Activated CD4-positive, alpha-beta memory T cell treated with anti-CD3 and anti-CD28 coated beads for 36 hours (primary cell): Measurements from ENCODE around the gene TLR2. TPM values are rescaled to one million over a fixed set of nuclear protein-coding genes. Genes with fewer than 3 reads are reported as not detected.

Experiments
- CTCF ChIA-PET: fragments of 350-600 bp; sonication (Branson Sonifier 250); formaldehyde crosslinking; loops from one replicate; lab custom pipeline; 2021; ENCODE audit warnings: antibody characterized with exemption, inconsistent platforms; lab: Charles Lee
- POLR2A ChIA-PET: fragments of 350-600 bp; sonication (Branson Sonifier 250); formaldehyde crosslinking; loops from one replicate; lab custom pipeline; 2021; ENCODE audit warnings: antibody characterized with exemption; lab: Charles Lee
- DNase-seq: peaks from one replicate; pipeline ENCODE4 v3.0.0-alpha.2; 2020
- H3K27ac Mint-ChIP-seq: one replicate; pipeline ENCODE4 v1.8.0; 2021; ENCODE audit warnings: mixed read lengths
- H3K27me3 Mint-ChIP-seq: one replicate; pipeline ENCODE4 v1.8.0; 2021; ENCODE audit warnings: mixed read lengths
- H3K36me3 Mint-ChIP-seq: one replicate; pipeline ENCODE4 v1.8.0; 2021; ENCODE audit warnings: mixed read lengths
- H3K4me1 Mint-ChIP-seq: one replicate; pipeline ENCODE4 v1.8.0; 2021; ENCODE audit warnings: low read depth, mixed read lengths
- H3K4me3 Mint-ChIP-seq: one replicate; pipeline ENCODE4 v1.8.0; 2021; ENCODE audit warnings: mild to moderate bottlenecking, mixed read lengths
- H3K9me3 Mint-ChIP-seq: one replicate; pipeline ENCODE4 v1.8.0; 2021; ENCODE audit warnings: mixed read lengths
- intact Hi-C: fragments of 100-400 bp; cut with micrococcal nuclease; formaldehyde crosslinking; loops from one replicate; pipeline ENCODE4 v1.15.1; 2023
- total RNA-seq, 2 experiments: library from RNA; stranded (reverse); gene quantifications; one replicate each; pipeline ENCODE4 v1.2.3, GENCODE V29; 2021

TLR2 gene
- 1 to 10 TPM; 1.3 to 1.6 TPM for total RNA-seq

GRCh38 chr4:153684182-153684970 is at the start of gene TLR2:
TSS of gene TLR2 (plus strand) at chr4:153684280. CDS start at chr4:153702908, 18,628 bp downstream.
- intact Hi-C loops, result loop anchor here (2.0 kb wide), 1 partner anchor 34 kb away; no protein-coding TSS in a partner anchor
- Mint-ChIP-seq H3K4me1 (peaks cover 11% of the 10 kb centered on the region), H3K9me3 (peaks cover 15% of the 10 kb centered on the region), H3K27ac (no peak within 1 kb of the TSS), H3K27me3 (peaks cover 26% of the 10 kb centered on the region), H3K4me3 (peak within 1 kb of the TSS; percentile 70), H3K36me3 (peaks cover 15% of the 10 kb centered on the region)
- DNase-seq, result peak; percentile 77
- POLR2A ChIA-PET, result no interaction called here
- CTCF ChIA-PET, result interaction anchor here (0.7 to 2.6 kb wide), 3 partner anchors 22 to 66 kb away, joined by 3 to 12 read pairs (median 3); no protein-coding TSS in a partner anchor

- no peak for DNase-seq
- H3K27ac Mint-ChIP-seq, result no peak overlapping the region
- no peak overlapping the region for H3K4me3 Mint-ChIP-seq
Observed at GRCh38 chr4:153634738-153635353, 49.2 kb upstream of the TLR2 start.

DNA sequence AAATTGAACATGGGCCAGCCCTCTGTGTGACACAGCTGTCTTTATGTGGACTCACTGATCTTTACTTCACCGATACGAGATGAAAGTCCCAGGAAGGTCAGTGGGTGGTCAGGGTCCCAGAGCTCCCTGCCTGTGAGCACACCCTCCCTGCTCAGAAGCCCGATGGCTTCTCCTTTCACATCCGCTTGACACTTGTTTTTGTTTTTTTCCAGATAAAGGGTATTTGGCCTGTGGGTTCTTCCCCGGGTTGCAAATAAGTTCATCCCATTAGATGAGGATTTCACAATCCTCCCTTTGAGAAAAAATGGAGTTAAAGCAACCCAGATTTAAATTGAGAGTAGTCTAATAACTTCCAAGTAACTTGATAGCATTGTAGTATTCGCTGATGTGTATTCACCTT is 48.2 kb upstream of the TLR2 start:
- Mint-ChIP-seq H3K36me3 (peaks cover 42% of the 10 kb centered on the region), H3K27me3 (no peaks in the 10 kb centered on the region), H3K27ac (no peak overlapping the region), H3K4me1 (peaks cover under 1% of the 10 kb centered on the region), H3K9me3 (no peaks in the 10 kb centered on the region), H3K4me3 (no peak overlapping the region)
- ChIA-PET POLR2A (no interaction called here), CTCF (interaction anchor here (0.9 to 6.5 kb wide), 10 partner anchors 8 to 292 kb away, joined by 3 to 50 read pairs (median 6); partner anchors contain the start of gene MND1)
- no peak for DNase-seq
- intact Hi-C loops, result no loop called here

More at GRCh38 chr4:153634738-153635353, 49.2 kb upstream of the TLR2 start:
- H3K9me3 Mint-ChIP-seq, result no peaks in the 10 kb centered on the region
- peaks cover 51% of the 10 kb centered on the region for H3K36me3 Mint-ChIP-seq
- CTCF ChIA-PET, result interaction anchor here (0.6 to 6.5 kb wide), 19 partner anchors 8 to 492 kb away, joined by 3 to 50 read pairs (median 4); partner anchors contain the start of gene MND1
- H3K4me1 Mint-ChIP-seq, result no peaks in the 10 kb centered on the region
- no peaks in the 10 kb centered on the region for H3K27me3 Mint-ChIP-seq
- POLR2A ChIA-PET, result no interaction called here
- intact Hi-C loops, result loop anchor here (1.0 kb wide), 1 partner anchor 115 kb away; no protein-coding TSS in a partner anchor

- Mint-ChIP-seq H3K36me3 (peaks cover 38% of the 10 kb centered on the region), H3K27me3 (no peaks in the 10 kb centered on the region), H3K4me1 (peaks cover 9% of the 10 kb centered on the region), H3K9me3 (no peaks in the 10 kb centered on the region), H3K4me3 (no peak overlapping the region), H3K27ac (no peak overlapping the region)
- intact Hi-C loops, result no loop called here
- ChIA-PET POLR2A (no interaction called here), CTCF (no interaction called here)
- DNase-seq, result no peak
Observed at GRCh38 chr4:153637201-153637600, 46.9 kb upstream of the TLR2 start.

DNA sequence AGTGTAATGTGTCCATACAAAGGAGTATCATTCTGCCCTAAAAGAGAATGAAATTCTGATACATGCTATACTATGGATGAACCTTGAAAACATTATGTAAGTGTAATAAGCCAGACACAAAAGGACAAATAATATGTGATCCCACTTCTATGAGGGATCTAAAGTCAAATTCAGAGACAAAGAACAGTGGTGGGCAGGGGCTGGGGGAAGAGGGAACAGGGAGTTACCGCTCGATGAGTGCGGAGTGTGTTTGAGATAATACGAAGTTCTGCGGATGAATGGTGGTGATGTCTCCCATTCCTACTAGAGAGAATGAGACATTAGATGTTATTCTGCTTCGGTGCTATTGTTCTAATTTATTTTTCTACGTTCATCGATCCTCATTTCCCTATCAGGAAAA is 46.1 kb upstream of the TLR2 start:
- Mint-ChIP-seq H3K36me3 (peaks cover 31% of the 10 kb centered on the region), H3K27me3 (no peaks in the 10 kb centered on the region)

GRCh38 chr4:153638999-153639398 is 45.1 kb upstream of the TLR2 start:
- intact Hi-C loops, result no loop called here
- peaks cover 29% of the 10 kb centered on the region for H3K36me3 Mint-ChIP-seq
- no peaks in the 10 kb centered on the region for H3K27me3 Mint-ChIP-seq
- DNase-seq, result no peak
- ChIA-PET POLR2A (no interaction called here), CTCF (interaction anchor here (0.7 kb wide), 1 partner anchor 14 kb away, joined by 3 read pairs; no protein-coding TSS in a partner anchor)
- H3K27ac Mint-ChIP-seq, result no peak overlapping the region
- no peaks in the 10 kb centered on the region for H3K9me3 Mint-ChIP-seq
- no peak overlapping the region for H3K4me3 Mint-ChIP-seq
- peaks cover 13% of the 10 kb centered on the region for H3K4me1 Mint-ChIP-seq

More for the DNA sequence above, 46.1 kb upstream of the TLR2 start:
- Mint-ChIP-seq H3K4me3 (no peak overlapping the region), H3K27ac (no peak overlapping the region), H3K9me3 (no peaks in the 10 kb centered on the region), H3K4me1 (peaks cover 11% of the 10 kb centered on the region)
- POLR2A ChIA-PET, result no interaction called here
- CTCF ChIA-PET, result no interaction called here
- no peak for DNase-seq
- intact Hi-C loops, result no loop called here

DNA sequence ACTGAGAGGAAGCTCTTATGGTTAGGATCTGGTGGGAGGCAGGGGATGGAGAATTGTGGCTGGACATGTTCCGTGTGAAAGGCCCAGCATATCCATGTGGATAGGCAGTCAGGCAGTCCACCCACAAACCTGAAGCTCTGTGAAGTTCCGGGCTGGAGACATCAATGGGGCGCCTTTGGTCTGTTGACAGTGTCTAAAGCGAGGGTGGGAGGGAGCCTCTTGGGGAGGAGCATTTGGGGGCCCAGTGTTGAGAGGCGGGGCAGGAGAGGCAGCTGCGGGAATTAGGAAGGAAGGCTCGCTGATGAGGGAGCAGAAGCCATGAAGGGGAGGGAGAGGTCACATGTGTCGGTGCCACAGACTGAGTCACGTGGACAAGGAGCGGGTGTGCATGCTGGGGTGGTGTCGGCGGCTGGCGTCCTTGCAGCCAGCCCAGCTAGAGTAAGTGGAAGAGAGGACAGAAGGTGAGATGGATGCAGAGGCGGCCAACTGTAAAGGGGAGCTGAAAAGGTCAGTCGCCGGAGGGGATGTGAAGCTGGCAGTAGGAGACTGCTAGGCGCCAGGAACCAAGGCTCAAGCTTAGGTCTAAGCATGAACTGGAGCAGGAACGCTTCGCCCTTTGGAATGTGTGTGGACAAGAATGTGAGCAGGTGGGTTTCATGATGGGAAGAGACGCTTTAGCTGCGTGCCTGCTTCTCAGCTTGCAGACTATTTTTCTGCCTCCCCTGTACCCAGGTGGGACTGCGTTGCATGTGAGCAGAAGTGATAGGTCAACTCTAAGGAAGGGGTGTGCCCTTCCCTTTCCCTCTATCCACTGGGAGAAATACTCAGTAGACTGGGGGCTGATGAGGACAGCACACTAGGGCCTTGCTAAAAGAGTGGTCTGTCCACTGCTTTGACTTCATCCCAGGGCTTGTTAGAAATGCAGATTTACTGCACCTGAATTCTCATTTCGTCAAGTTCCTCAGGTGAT is 44.0 kb upstream of the TLR2 start:
- intact Hi-C loops, result loop anchor here (5.0 kb wide), 2 partner anchors 58 to 393 kb away; no protein-coding TSS in a partner anchor

GRCh38 chr4:153641532-153641931 is 42.5 kb upstream of the TLR2 start:
- peaks cover 8% of the 10 kb centered on the region for H3K36me3 Mint-ChIP-seq
- ChIA-PET POLR2A (no interaction called here), CTCF (interaction anchor here (0.7 to 0.8 kb wide), 2 partner anchors 158 to 209 kb away, joined by 3 read pairs; no protein-coding TSS in a partner anchor)
- no peak for DNase-seq
- intact Hi-C loops, result loop anchor here (5.0 kb wide), 2 partner anchors 59 to 394 kb away; no protein-coding TSS in a partner anchor
- no peaks in the 10 kb centered on the region for H3K27me3 Mint-ChIP-seq
- H3K27ac Mint-ChIP-seq, result no peak overlapping the region
- H3K4me3 Mint-ChIP-seq, result no peak overlapping the region
- peaks cover 13% of the 10 kb centered on the region for H3K4me1 Mint-ChIP-seq
- H3K9me3 Mint-ChIP-seq, result peaks cover 3% of the 10 kb centered on the region

More for the DNA sequence above, 44.0 kb upstream of the TLR2 start:
- H3K4me3 Mint-ChIP-seq, result no peak overlapping the region
- H3K27me3 Mint-ChIP-seq, result no peaks in the 10 kb centered on the region
- POLR2A ChIA-PET, result no interaction called here
- H3K9me3 Mint-ChIP-seq, result peaks cover under 1% of the 10 kb centered on the region
- CTCF ChIA-PET, result interaction anchor here (0.9 to 1.1 kb wide), 2 partner anchors 9 to 299 kb away, joined by 3 read pairs; no protein-coding TSS in a partner anchor
- peaks cover 21% of the 10 kb centered on the region for H3K36me3 Mint-ChIP-seq
- no peak overlapping the region for H3K27ac Mint-ChIP-seq
- H3K4me1 Mint-ChIP-seq, result peaks cover 13% of the 10 kb centered on the region
- no peak for DNase-seq

- H3K27ac Mint-ChIP-seq, result no peak overlapping the region
- H3K9me3 Mint-ChIP-seq, result peaks cover 3% of the 10 kb centered on the region
- intact Hi-C loops, result loop anchor here (1.0 to 5.0 kb wide), 6 partner anchors 27 to 500 kb away; partner anchors contain the start of gene MND1
- POLR2A ChIA-PET, result interaction anchor here (0.8 to 1.0 kb wide), 3 partner anchors 8 to 298 kb away, joined by 3 to 4 read pairs (median 3); partner anchors contain the start of gene TMEM131L
- H3K4me1 Mint-ChIP-seq, result peaks cover 17% of the 10 kb centered on the region
- DNase-seq, result no peak
- H3K4me3 Mint-ChIP-seq, result no peak overlapping the region
- H3K36me3 Mint-ChIP-seq, result no peaks in the 10 kb centered on the region
- CTCF ChIA-PET, result interaction anchor here (0.6 to 3.8 kb wide), 35 partner anchors 8 to 559 kb away, joined by 3 to 49 read pairs (median 4); partner anchors contain the start of genes MND1 and TLR2
- no peaks in the 10 kb centered on the region for H3K27me3 Mint-ChIP-seq
Observed at GRCh38 chr4:153643406-153644383, 40.4 kb upstream of the TLR2 start.

- Mint-ChIP-seq H3K9me3 (peaks cover 3% of the 10 kb centered on the region), H3K36me3 (no peaks in the 10 kb centered on the region), H3K4me1 (peaks cover 22% of the 10 kb centered on the region), H3K4me3 (no peak overlapping the region), H3K27ac (no peak overlapping the region), H3K27me3 (no peaks in the 10 kb centered on the region)
- intact Hi-C loops, result loop anchor here (1.0 kb wide), 1 partner anchor 105 kb away; no protein-coding TSS in a partner anchor
- CTCF ChIA-PET, result interaction anchor here (0.6 to 3.8 kb wide), 13 partner anchors 7 to 500 kb away, joined by 3 to 49 read pairs (median 4); partner anchors contain the start of gene MND1
- DNase-seq, result peak; percentile 43
- POLR2A ChIA-PET, result no interaction called here
Observed at GRCh38 chr4:153645183-153645582, 38.9 kb upstream of the TLR2 start.
